Sigmoid colon (tissue), 7 donors: ENCODE measurements around the gene MZF1. TPM values are rescaled to one million over a fixed set of nuclear protein-coding genes. Genes with fewer than 3 reads are reported as not detected.

Experiments used
- DNase-seq: peaks from one replicate; pipeline ENCODE4 v3.0.0-alpha.2; 2019
- H3K27ac ChIP-seq, 4 donors: fragments of 200-600 bp; sonication (generic); one replicate each; pipeline ENCODE4 v1.5.1; 2016 to 2019; ENCODE audit warnings: mild to moderate bottlenecking in 1 of 4
- H3K27me3 ChIP-seq, 3 donors: fragments of 200-600 bp; sonication (generic); one replicate each; pipeline ENCODE4 v1.5.1; 2019; ENCODE audit warnings: mild to moderate bottlenecking in 1 of 3
- H3K36me3 ChIP-seq, 4 donors: fragments of 200-600 bp; sonication (generic); one replicate each; pipeline ENCODE4 v1.5.1; 2016 to 2019
- H3K4me1 ChIP-seq, 4 donors: fragments of 200-600 bp; sonication (generic); one replicate each; pipeline ENCODE4 v1.5.1; 2017 to 2019
- H3K4me3 ChIP-seq, 4 donors: fragments of 200-600 bp; sonication (generic); one replicate each; pipeline ENCODE4 v1.5.1; 2017 to 2019; ENCODE audit warnings: mild to moderate bottlenecking in 2 of 4, moderate library complexity in 1 of 4
- H3K9me3 ChIP-seq, 4 donors: fragments of 200-600 bp in 3 of 4; sonication (generic) in 3 of 4; one replicate each; pipeline versions ENCODE4 v1.5.1 to v1.6.1; 2013 to 2019
- EP300 ChIP-seq, 4 donors: sonication (generic); formaldehyde crosslinking; IDR thresholded peaks; one replicate each; pipeline ENCODE4 v1.6.1; 2017; ENCODE audit warnings: antibody characterized with exemption in 4 of 4
- POLR2A ChIP-seq, 2 donors: fragments of 450-650 bp; IDR thresholded peaks; one replicate each; pipeline ENCODE4 v1.6.1; 2016; ENCODE audit warnings: antibody characterized with exemption in 2 of 2, mild to moderate bottlenecking in 2 of 2, moderate library complexity in 2 of 2
- POLR2AphosphoS5 ChIP-seq, 4 donors: sonication (generic); formaldehyde crosslinking; IDR thresholded peaks; one replicate each; pipeline ENCODE4 v1.6.1; 2017; ENCODE audit warnings: antibody characterized with exemption in 4 of 4
- WGBS, 2 donors: extraction: QIAGEN DNeasy Blood & Tissue Kit; methylation state at CpG; one replicate each; pipeline ENCODE4 v1.1.7; 2013; 5-methylcytosine and 5-hydroxymethylcytosine counted together
- intact Hi-C: fragments of 100-400 bp; cut with DNase I; formaldehyde crosslinking; loops from one replicate; pipeline ENCODE4 v1.15.1; 2023
- polyA plus RNA-seq, 3 donors: library from polyadenylated mRNA; stranded (reverse); fragments of 200-250 nt; gene quantifications; one replicate each; pipeline ENCODE4 v1.2.3, GENCODE V29; 2013
- total RNA-seq, 4 donors: library from RNA; depleted of rRNA; stranded (reverse); fragments of >200 nt; gene quantifications; one replicate each; pipeline ENCODE4 v1.1.0, GENCODE V29; 2016
- TF ChIP-seq, protein P1 (sequence below), 4 experiments: fragments of 450-650 bp in 3 of 4; fragments of 200-600 bp in 1 of 4; IDR thresholded peaks; one replicate each; pipeline ENCODE4 v1.5.1; 2016 to 2019; ENCODE audit warnings: antibody characterized with exemption in 4 of 4, mild to moderate bottlenecking in 3 of 4, moderate library complexity in 2 of 4
- donor health status: healthy with polysubstance abuse.
- donor health status: Bipolar disorder and iron deficiency.
- donor health status: healthy.

The MZF1 gene
- total and polyA plus RNA-seq, 7 donors, result 5.8 to 31.5 (median 14.5) TPM

GRCh38 chr19:58573658-58574164 lies 576 bp upstream of the MZF1 start:
- intact Hi-C loops, result loop anchor here (2.0 kb wide), 2 partner anchors 15 to 29 kb away; partner anchors contain the start of genes TRIM28 and UBE2M
- DNase-seq, result no peak
- 1% methylated on average over 20 of the region's 20 CpGs for WGBS, 2 donors
- H3K9me3 ChIP-seq, result no peaks in the 10 kb centered on the region
- H3K27me3 ChIP-seq, result no peaks in the 10 kb centered on the region
- H3K36me3 ChIP-seq, result peaks cover 0 to 30% (median 12%) of the 10 kb centered on the region in 4 donors
- peak overlapping the region; percentile 58 to 87 (median 70) for H3K4me3 ChIP-seq
- H3K27ac ChIP-seq, result peak overlapping the region; percentile 92 to 99 (median 98)
- TF ChIP-seq POLR2AphosphoS5 (IDR thresholded peaks at IDR 0.05), result peak in 1 of 4 donors; percentile 28
- TF ChIP-seq, protein P1, sequence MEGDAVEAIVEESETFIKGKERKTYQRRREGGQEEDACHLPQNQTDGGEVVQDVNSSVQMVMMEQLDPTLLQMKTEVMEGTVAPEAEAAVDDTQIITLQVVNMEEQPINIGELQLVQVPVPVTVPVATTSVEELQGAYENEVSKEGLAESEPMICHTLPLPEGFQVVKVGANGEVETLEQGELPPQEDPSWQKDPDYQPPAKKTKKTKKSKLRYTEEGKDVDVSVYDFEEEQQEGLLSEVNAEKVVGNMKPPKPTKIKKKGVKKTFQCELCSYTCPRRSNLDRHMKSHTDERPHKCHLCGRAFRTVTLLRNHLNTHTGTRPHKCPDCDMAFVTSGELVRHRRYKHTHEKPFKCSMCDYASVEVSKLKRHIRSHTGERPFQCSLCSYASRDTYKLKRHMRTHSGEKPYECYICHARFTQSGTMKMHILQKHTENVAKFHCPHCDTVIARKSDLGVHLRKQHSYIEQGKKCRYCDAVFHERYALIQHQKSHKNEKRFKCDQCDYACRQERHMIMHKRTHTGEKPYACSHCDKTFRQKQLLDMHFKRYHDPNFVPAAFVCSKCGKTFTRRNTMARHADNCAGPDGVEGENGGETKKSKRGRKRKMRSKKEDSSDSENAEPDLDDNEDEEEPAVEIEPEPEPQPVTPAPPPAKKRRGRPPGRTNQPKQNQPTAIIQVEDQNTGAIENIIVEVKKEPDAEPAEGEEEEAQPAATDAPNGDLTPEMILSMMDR (IDR thresholded peaks at IDR 0.05), result no peak
- H3K4me1 ChIP-seq, result peaks cover 0 to 47% (median 43%) of the 10 kb centered on the region in 4 donors

DNA sequence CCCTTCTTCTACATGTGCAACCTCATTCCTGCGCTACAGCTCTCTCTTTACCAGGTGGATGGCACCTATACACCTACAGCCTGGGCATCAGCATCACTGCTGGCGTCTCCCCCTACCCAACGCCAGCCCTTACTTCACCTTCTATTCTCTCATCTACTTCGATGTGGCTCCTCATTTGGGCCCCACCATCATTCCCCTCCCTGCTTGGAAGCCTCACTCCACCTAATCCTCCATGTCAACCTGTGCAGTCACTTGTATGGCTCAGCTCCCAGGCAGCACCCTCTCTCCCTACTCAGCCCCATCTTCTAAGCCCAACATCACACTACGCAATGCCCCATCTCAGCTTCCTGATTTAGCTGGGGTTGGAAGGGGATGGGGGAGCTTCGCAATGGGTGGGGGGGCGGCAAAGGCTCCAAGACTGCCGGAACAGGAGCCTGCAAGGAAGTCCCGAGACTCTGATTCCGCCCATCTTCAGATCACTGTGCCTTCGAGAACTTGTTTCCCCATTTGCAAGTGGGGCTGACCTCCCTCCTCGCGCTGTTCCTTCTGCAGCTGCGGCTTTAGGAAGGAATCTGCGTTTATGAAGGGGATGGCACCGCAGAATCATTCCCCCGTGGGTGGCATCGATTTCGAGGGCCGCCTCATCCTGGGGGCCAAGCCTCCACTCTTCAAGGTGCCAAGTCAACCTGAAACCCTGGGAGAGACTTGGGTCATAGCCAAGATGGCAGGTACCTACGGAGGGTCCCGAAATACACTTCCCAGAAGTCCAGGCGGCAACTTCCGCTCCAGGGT lies 913 bp downstream of the MZF1 start:
- peak; percentile 62 for DNase-seq
- TF ChIP-seq, protein P1 (IDR thresholded peaks at IDR 0.05), result no peak
- TF ChIP-seq EP300 (IDR thresholded peaks at IDR 0.05) (no peak), POLR2AphosphoS5 (IDR thresholded peaks at IDR 0.05) (peak in 1 of 4 donors; percentile 42), POLR2A (IDR thresholded peaks at IDR 0.05) (no peak)
- Histone ChIP-seq H3K4me1 (peaks cover 0 to 38% (median 34%) of the 10 kb centered on the region in 4 donors), H3K27me3 (no peaks in the 10 kb centered on the region), H3K36me3 (peaks cover 0 to 33% (median 9%) of the 10 kb centered on the region in 4 donors), H3K27ac (peak overlapping the region; percentile 92 to 99 (median 98)), H3K4me3 (peak overlapping the region; percentile 58 to 87 (median 70)), H3K9me3 (no peaks in the 10 kb centered on the region)
- intact Hi-C loops, result loop anchor here (1.0 to 2.0 kb wide), 3 partner anchors 13 to 53 kb away; partner anchors contain the start of genes TRIM28, UBE2M and ZBTB45
- WGBS, 2 donors, result 42 to 53% methylated on average over 24 of the region's 24 CpGs

DNA sequence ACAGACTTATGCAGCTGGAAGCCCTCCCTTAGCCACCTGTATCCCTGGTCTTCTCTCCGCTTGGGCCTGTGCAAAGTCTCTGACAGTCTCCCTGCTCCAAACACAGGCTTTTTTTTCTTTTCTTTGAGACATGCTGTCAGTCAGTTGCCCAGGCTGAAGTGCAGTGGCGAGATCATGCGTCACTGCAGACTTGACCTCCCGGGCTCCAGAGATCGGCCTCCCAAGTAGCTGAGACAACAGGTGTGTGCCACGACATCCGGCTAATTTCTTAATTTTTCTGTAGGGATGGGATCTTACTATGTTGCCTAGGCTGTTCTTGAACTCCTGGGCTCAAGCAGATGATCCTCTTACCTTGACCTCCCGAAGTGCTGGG lies 1.6 kb downstream of the MZF1 start:
- Histone ChIP-seq H3K4me1 (peaks cover 0 to 32% (median 28%) of the 10 kb centered on the region in 4 donors), H3K4me3 (no peak overlapping the region), H3K36me3 (peaks cover 0 to 40% (median 9%) of the 10 kb centered on the region in 4 donors), H3K27me3 (no peaks in the 10 kb centered on the region), H3K9me3 (no peaks in the 10 kb centered on the region), H3K27ac (no peak overlapping the region)
- peak; percentile 54 for DNase-seq
- WGBS, 2 donors, result 97% methylated on average over 8 of the region's 8 CpGs
- intact Hi-C loops, result no loop called here
- no peak for TF ChIP-seq EP300 (IDR thresholded peaks at IDR 0.05)

DNA sequence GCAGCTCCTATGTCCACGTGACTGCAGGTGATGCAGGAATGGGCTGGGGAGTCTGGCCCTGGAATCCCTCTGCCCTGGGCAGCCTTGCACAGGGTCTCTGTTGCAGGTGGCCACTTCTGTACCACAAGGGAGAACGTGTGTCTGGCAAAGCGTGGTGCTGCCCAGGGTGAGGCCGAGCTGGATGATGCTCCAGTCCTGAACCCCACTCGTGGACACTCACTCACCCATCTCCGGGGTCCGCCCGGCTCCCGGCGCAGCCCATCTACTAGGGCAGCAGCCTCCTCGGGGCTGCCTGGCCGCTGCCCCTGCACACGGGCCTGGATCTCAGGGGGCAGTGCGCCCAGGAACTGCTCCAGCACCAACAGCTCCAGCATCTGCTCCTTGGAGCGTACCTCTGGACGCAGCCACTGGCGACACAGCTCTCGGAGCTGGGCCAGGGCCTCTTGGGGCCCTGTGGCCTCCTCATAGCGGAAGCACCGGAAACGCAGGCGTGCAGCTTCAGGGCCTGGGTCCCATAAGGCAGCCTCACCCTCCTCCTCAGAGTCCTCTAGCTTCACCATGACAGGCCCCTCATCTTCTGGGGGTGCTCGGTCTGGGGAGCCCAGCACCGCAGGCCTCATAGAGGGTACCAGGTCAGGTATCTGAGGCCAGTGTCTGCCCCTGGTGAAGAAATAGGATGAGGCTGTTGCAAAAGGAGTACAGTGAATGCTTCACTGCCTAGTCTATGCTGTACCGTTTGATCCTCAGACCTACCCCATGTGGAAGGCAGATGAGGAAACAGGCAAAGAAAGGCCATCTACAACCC lies 2.2 kb downstream of the MZF1 start:
- Histone ChIP-seq H3K27ac (no peak overlapping the region), H3K27me3 (no peaks in the 10 kb centered on the region), H3K9me3 (no peaks in the 10 kb centered on the region), H3K4me1 (peaks cover 0 to 27% (median 23%) of the 10 kb centered on the region in 4 donors), H3K4me3 (no peak overlapping the region), H3K36me3 (peaks cover 0 to 44% (median 9%) of the 10 kb centered on the region in 4 donors)
- peak; percentile 62 for DNase-seq
- TF ChIP-seq, protein P1 (IDR thresholded peaks at IDR 0.05), result no peak
- no peak for TF ChIP-seq POLR2A (IDR thresholded peaks at IDR 0.05)
- TF ChIP-seq EP300 (IDR thresholded peaks at IDR 0.05), result no peak
- no peak for TF ChIP-seq POLR2AphosphoS5 (IDR thresholded peaks at IDR 0.05)
- WGBS, 2 donors, result 92 to 96% methylated on average over 25 of the region's 25 CpGs
- intact Hi-C loops, result no loop called here
